Lower leg skin (tissue), 4 donors: Measurements from ENCODE around the gene UBE2M. TPM values are rescaled to one million over a fixed set of nuclear protein-coding genes. Genes with fewer than 3 reads are reported as not detected.

Source experiments
- DNase-seq, 2 donors: peaks; one replicate each; pipeline ENCODE4 v3.0.0-alpha.2; 2019; ENCODE audit warnings: low spot score in 2 of 2
- H3K4me3 ChIP-seq: fragments of 200-600 bp; sonication (generic); 2 replicates; pipeline ENCODE4 v1.5.1; 2017; ENCODE audit warnings: mild to moderate bottlenecking, low read depth; ENCODE audit not compliant: poor library complexity, severe bottlenecking
- POLR2A ChIP-seq, 2 donors: fragments of 450-650 bp; IDR thresholded peaks; one replicate each; pipeline ENCODE4 v1.6.1; 2016 to 2017; ENCODE audit warnings: antibody characterized with exemption in 2 of 2, mild to moderate bottlenecking in 1 of 2, moderate library complexity in 1 of 2
- WGBS, 2 donors: methylation state at CpG; one replicate each; pipeline ENCODE4 v1.1.5; 2018; 5-methylcytosine and 5-hydroxymethylcytosine counted together
- intact Hi-C: fragments of 100-400 bp; cut with DNase I; formaldehyde crosslinking; loops from one replicate; pipeline ENCODE4 v1.15.0; 2023; ENCODE audit warnings: low total_unique reads
- total RNA-seq, 4 donors: library from RNA; depleted of rRNA; stranded (reverse); fragments of >200 nt; gene quantifications; one replicate each; pipeline ENCODE4 v1.1.0, GENCODE V29; 2016
- TF ChIP-seq, protein P1 (sequence below), 3 donors: fragments of 450-650 bp; IDR thresholded peaks; one replicate each; pipeline ENCODE4 v1.5.1; 2016; ENCODE audit warnings: antibody characterized with exemption in 3 of 3, mild to moderate bottlenecking in 3 of 3, moderate library complexity in 2 of 3

Gene UBE2M
- total RNA-seq, 4 donors from 2014 or later: 14.8 to 37.0 (median 23.6) TPM

DNA sequence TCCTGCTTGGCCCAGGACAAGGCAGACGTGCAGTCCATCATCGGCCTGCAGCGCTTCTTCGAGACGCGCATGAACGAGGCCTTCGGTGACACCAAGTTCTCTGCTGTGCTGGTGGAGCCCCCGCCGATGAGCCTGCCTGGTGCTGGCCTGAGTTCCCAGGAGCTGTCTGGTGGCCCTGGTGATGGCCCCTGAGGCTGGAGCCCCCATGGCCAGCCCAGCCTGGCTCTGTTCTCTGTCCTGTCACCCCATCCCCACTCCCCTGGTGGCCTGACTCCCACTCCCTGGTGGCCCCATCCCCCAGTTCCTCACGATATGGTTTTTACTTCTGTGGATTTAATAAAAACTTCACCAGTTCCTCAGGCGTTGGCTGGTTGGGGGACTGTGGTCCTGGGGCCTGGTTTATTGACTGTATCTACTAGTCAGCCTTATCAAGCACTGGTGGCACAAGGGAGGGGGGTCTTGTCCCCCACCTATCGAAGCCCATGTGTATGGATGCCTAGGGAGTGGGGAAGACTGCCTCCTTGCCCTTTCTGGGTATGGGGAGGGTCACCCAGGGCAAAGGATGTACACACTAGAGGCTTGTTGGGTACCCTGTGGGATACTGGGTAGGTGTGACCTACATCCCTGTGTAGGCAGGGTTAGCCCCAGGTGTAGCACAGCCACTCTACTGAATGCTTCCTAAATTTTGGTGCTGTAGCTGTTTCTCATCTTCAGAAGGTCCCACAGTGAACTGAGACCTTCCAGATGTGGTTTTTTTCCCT is 7.9 kb downstream of the UBE2M start:
- intact Hi-C loops: no loop called here
- no peak for TF ChIP-seq POLR2A (IDR thresholded peaks at IDR 0.05)
- TF ChIP-seq, protein P1, sequence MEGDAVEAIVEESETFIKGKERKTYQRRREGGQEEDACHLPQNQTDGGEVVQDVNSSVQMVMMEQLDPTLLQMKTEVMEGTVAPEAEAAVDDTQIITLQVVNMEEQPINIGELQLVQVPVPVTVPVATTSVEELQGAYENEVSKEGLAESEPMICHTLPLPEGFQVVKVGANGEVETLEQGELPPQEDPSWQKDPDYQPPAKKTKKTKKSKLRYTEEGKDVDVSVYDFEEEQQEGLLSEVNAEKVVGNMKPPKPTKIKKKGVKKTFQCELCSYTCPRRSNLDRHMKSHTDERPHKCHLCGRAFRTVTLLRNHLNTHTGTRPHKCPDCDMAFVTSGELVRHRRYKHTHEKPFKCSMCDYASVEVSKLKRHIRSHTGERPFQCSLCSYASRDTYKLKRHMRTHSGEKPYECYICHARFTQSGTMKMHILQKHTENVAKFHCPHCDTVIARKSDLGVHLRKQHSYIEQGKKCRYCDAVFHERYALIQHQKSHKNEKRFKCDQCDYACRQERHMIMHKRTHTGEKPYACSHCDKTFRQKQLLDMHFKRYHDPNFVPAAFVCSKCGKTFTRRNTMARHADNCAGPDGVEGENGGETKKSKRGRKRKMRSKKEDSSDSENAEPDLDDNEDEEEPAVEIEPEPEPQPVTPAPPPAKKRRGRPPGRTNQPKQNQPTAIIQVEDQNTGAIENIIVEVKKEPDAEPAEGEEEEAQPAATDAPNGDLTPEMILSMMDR (IDR thresholded peaks at IDR 0.05): no peak
- 83 to 84% methylated on average over 13 of the region's 13 CpGs for WGBS, 2 donors
- no peak for DNase-seq
- H3K4me3 ChIP-seq: no peak overlapping the region

DNA sequence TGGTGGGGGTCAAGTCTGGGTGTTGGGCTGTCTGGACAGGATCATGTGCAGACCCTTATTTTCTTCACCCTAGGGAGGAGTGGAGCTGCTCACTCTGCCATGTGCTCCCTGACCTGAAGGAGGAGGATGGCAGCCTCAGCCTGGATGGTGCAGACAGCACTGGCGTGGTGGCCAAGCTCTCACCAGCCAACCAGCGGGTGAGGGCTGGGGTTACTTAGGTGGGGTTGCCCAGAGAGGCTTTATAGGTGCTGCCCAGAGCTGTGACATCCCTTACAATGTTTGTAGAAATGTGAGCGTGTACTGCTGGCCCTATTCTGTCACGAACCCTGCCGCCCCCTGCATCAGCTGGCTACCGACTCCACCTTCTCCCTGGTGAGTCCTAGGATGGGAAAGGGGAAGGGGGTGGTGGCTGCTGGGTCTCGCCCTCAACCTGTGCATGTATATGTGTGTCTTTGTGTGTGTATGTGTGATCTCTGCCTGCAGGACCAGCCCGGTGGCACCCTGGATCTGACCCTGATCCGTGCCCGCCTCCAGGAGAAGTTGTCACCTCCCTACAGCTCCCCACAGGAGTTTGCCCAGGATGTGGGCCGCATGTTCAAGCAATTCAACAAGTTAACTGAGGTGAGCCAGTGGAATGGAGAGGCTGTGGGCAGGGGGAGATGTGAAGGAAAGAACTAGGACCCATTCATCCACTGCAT is 8.6 kb downstream of the UBE2M start:
- intact Hi-C loops: no loop called here
- 83 to 86% methylated on average over 11 of the region's 11 CpGs for WGBS, 2 donors
- TF ChIP-seq, protein P1 (IDR thresholded peaks at IDR 0.05): no peak
- TF ChIP-seq POLR2A (IDR thresholded peaks at IDR 0.05): no peak
- no peak overlapping the region for H3K4me3 ChIP-seq
- DNase-seq: no peak

DNA sequence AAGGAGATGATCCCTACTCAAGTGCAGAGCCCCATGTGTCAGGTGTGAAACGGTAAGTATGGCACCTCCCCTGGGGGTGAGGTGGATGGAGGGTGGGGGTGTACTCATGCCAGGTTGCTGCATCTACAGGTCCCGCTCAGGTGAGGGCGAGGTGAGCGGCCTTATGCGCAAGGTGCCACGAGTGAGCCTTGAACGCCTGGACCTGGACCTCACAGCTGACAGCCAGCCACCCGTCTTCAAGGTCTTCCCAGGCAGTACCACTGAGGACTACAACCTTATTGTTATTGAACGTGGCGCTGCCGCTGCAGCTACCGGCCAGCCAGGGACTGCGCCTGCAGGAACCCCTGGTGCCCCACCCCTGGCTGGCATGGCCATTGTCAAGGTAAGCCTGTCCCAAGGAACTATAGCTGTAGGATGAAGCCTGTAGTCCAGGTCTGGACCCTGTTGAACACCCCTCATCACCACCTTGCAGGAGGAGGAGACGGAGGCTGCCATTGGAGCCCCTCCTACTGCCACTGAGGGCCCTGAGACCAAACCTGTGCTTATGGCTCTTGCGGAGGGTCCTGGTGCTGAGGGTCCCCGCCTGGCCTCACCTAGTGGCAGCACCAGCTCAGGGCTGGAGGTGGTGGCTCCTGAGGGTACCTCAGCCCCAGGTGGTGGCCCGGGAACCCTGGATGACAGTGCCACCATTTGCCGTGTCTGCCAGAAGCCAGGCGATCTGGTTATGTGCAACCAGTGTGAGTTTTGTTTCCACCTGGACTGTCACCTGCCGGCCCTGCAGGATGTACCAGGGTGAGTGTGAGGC is 9.3 kb downstream of the UBE2M start:
- H3K4me3 ChIP-seq: no peak overlapping the region
- no peak for DNase-seq
- 89% methylated on average over 19 of the region's 20 CpGs for WGBS, 2 donors
- TF ChIP-seq POLR2A (IDR thresholded peaks at IDR 0.05): no peak
- TF ChIP-seq, protein P1 (IDR thresholded peaks at IDR 0.05): no peak
- intact Hi-C loops: no loop called here

DNA sequence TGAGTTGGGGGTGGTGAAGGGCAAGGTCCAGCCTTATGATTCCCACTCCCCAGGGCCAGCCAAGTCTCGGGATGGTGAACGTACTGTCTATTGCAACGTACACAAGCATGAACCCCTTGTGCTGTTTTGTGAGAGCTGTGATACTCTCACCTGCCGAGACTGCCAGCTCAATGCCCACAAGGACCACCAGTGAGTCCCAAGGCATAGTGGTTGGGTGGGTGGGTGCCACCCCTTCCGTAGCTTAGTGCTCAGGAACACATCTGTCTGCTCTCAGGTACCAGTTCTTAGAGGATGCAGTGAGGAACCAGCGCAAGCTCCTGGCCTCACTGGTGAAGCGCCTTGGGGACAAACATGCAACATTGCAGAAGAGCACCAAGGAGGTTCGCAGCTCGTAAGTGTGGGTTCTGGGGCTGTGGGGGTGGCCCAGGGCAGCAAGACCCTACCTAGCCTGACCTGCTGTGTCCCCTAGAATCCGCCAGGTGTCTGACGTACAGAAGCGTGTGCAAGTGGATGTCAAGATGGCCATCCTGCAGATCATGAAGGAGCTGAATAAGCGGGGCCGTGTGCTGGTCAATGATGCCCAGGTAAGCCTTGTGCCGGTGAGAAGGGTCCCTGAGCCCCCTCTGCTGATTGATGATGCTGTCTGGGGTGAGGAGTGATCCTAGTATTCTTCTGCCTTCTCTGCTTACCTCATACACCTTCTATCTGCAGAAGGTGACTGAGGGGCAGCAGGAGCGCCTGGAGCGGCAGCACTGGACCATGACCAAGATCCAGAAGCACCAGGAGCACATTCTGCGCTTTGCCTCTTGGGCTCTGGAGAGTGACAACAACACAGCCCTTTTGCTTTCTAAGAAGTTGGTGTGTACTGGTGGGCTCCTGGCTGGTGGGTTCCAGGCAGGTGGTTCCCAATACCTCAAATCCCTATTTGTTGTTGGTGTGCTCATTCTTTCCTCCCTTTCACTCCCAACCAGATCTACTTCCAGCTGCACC is 10.8 kb downstream of the UBE2M start:
- no peak for DNase-seq
- no peak overlapping the region for H3K4me3 ChIP-seq
- TF ChIP-seq, protein P1 (IDR thresholded peaks at IDR 0.05): no peak
- TF ChIP-seq POLR2A (IDR thresholded peaks at IDR 0.05): no peak
- WGBS, 2 donors: 89 to 91% methylated on average over 18 of the region's 18 CpGs
- intact Hi-C loops: no loop called here

DNA sequence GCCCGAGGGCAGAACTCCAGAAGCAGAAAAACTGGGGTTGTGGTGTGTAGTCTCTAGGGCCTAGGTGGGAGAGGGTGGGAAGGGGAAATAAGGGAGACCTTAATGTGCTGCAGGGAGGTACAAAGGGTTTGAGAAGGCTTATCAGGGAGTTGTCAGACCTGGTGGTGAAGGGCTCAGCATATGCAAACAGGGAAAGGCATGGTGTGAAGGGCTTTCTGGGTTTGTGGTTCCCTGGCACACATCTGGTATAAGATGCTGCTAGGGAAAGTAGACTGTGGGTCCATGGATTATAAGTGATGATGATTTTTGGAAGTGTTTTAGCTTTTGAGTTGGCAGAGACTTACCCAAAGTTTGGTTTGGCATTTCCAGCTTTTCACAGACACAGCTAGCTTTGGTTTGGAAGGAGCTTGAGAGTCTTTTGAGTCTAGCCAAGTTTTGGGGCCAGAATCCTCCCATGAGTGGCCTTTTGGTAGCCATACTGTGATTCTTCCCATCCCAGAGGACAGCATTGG is 12.3 kb downstream of the UBE2M start:
- intact Hi-C loops: no loop called here

More for the DNA sequence above, 12.3 kb downstream of the UBE2M start:
- WGBS, 2 donors: 5 to 11% methylated on average over 1 of the region's 1 CpG
- DNase-seq: no peak
- peak overlapping the region; percentile 75 for H3K4me3 ChIP-seq
- TF ChIP-seq POLR2A (IDR thresholded peaks at IDR 0.05): no peak
- TF ChIP-seq, protein P1 (IDR thresholded peaks at IDR 0.05): no peak
